Stimulated activated CD8-positive, alpha-beta memory T cell treated with anti-CD3 and anti-CD28 coated beads, Interleukin-4, amount 100 ng/mL, for 4 hours (primary cell): ENCODE measurements around the gene KCNJ5.

Experiments used
- DNase-seq, 2 donors: peaks; one replicate each; pipeline ENCODE4 v3.0.0-alpha.2; 2020; ENCODE audit warnings: low read depth in 2 of 2, low spot score in 1 of 2

KCNJ5 gene

DNA sequence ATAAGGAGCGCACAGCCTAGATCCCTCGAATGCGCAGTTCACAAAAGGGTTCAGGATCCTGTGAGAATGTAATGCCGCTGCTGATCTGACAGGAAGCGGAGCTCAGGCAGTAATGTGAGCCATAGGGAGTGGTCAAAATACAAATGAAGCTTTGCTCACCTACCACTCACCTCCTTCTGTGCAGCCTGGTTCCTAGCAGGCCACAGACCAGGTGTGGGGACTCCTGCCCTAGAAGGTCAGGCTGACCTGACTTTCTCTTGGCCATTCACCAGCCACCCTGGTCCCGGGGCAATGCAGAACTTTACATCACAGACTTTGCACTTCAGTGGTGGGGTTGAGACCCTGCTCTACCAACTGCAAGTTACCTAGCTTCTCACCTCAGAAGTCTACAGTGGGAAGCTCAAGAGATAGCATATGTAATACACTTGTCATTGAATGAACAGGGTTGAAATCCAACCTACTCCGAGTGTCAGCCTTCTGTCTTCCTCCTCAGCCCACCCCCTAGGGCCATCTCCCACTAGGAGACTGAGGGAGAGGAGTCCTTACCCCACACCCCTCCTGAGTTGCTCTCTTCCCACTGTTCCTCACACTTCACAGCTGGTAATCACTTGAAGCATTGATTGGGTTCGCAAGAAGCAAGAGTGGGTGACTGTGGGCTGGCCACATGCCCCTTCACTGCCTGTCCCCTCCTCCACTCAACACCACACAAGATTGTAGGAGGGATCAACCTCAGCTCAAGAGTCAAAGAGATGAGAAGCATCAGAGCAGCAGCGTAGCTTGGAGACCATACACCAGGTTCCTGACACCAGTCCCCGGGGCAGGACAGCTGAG, 22.1 kb upstream of the KCNJ5 start:
- DNase-seq: no peak

- DNase-seq: no peak
Measured at GRCh38 chr11:128871168-128871610, 20.0 kb upstream of the KCNJ5 start.

GRCh38 chr11:128872094-128872493, 19.1 kb upstream of the KCNJ5 start:
- DNase-seq: no peak

- no peak for DNase-seq
Measured at GRCh38 chr11:128872594-128872993, 18.6 kb upstream of the KCNJ5 start.

- no peak for DNase-seq
Measured at GRCh38 chr11:128874427-128874826, 16.7 kb upstream of the KCNJ5 start.

- DNase-seq: no peak
Measured at GRCh38 chr11:128876133-128876650, 15.0 kb upstream of the KCNJ5 start.

GRCh38 chr11:128877726-128878125, 13.4 kb upstream of the KCNJ5 start:
- DNase-seq: no peak

DNA sequence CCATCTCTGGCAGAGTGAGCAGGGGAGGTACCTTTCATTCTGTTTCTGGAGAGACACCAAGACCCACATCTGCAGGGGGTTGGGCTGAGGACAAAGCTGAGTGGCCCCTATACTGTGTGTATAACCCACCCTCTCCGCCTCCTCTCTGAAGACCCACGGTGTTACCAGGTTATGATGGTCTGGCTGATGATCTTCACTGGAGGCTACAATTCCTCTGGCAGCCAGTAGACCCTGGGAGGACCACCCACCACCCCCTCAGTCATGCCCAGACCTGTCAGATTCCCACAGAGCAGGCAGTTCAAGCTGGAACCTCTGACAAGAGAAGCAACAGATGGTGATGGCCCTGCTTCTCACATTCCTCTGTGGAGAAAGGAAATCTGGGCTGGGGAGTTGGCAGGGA, 12.7 kb upstream of the KCNJ5 start:
- DNase-seq: no peak

DNA sequence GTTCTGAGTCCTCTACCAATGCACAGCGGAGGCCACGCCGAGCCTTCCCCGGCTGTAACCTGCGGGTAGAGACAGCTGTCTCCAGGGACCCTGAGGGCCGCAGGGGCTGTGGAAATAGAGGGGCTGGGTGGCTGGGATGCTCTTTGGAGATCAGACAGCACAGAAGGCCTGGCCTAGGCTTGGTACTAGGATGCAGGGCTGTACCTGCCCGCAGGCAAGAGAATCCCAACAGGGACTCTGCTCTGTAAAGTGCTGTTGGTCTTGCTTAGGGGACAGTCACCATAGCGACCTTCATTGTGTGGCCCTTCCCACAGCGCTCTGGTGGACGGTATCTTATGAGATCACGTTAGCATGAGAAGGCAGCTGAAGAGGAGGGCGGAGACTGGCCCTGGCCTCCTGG, 11.3 kb upstream of the KCNJ5 start:
- no peak for DNase-seq

- DNase-seq: no peak
Measured at GRCh38 chr11:128881221-128881620, 9.9 kb upstream of the KCNJ5 start.

DNA sequence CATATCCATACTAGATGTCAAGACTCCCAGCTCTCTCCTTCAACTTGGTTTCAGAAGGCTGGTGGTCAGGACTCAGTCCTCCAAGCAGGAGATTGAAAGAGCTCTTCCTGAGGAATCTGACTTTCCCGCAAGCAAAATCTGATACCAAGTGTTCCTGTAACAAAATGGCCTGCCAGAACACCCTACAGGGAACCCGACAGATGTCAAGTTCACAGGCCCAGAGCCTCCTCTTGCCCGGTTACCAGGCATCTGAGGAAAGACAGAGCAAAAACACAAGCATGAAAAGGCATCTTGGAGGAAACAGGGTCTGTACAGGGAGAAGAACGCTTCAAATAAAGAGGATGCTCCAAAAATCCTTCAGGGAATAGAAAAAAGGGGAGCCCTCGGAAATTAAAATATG, 8.7 kb upstream of the KCNJ5 start:
- no peak for DNase-seq

DNA sequence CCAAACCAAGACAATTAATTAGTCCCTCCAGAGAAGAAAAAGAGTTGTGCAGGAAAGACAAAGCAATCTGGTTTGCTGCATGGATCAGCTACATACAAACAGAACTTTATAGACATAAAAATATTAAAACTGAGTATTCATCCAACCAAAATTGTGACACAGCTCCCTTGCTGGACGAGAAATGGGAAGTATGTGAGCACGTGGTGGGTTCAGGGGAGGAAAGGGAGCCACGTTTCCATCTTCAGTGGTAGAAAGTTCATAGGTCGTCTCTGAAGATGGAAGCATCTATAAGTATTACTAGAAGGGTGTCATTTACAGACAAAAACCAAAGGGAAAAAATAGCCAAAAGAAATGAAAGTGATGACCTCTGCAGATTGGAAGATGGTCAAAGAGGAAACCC, 7.1 kb upstream of the KCNJ5 start:
- no peak for DNase-seq

DNA sequence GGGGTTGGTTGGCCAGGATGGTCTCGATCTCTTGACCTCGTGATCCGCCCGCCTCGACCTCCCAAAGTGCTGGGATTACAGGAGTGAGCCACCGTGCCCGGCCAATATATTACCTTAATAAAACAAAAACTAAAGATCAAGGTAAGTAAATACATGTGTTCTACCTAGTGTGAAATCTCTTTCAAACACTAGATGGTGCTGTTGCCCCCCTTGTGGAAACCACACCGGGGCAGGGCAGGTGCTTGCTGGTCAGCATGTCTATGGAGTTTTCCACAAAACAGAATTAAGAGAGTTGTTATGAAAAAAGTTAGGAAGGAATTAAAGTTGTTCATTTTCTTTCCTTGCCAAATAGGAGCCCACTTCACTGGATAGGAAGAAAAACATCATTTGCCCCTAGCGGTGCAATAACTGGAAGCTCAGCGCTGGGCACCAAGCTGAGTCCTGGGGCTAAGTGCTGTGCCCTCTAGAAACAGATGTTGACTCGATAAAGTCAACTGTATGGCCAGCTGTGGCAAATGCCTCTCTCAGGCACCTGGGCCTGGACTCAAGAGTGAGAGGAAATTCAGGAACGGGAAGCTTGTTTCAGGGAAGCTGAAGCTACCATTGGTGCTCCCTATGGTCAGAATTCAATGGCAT, 6.3 kb upstream of the KCNJ5 start:
- peak; percentile 15 to 22 for DNase-seq

DNA sequence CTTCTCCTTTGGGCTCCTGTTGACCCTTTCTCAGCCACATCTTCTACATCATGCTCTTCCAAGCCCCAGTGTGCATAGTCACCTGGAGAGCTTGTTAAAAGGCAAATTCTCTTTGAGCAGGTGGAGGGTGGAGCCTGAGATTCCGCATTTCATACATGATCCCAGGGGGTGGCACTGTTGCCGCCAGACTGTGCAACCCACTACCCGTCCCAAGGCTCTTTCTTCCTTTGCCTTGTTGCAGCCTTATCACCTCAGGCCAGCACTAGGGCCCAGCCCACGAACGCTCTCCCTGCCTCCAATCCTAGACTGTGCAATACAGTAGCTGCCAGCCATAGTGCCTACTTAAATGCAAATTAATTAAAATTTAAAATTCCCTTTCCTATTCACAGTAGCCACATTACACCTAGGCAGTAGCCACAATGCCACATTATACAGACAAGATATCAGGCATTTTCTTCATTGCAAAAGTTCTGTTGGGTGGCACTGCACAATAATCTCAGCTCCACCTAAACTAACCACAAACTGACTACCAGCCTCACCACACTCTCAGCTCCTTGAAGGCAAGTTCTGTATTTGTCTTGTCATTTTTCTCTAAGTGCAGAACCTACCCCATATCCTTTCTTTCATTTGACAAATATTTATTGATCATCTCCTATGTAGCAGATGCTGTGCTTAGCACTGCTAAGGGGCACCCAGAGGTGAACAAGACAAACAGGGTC, 4.6 kb upstream of the KCNJ5 start:
- no peak for DNase-seq

GRCh38 chr11:128888034-128888985, 2.8 kb upstream of the KCNJ5 start:
- no peak for DNase-seq

DNA sequence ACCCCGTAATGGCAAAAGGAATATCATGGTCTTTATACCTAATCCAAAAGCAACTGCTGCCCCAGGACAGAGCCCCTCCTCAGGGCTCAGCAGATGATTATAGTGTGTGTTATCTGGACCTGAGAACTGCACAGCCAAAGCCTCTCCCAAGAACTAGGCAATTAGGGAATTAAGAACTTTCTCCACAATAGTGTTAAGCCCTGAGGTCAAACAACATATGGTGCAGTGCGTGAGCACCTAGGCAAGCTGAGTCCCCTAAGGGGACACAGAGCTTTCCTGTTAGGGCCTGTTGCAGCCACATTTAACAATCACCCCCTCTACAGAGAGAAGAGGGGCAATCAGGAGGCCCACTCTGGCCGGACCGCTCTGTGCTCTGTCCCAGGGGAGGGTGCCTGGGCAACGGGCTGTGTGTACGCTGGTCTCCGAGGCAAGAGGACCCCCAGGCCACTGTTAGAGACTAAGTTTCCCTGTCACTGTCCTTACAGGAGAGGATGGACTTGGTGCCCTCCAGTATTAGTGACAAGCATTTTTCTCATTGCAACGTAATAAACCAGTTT, 1.4 kb upstream of the KCNJ5 start:
- no peak for DNase-seq

DNA sequence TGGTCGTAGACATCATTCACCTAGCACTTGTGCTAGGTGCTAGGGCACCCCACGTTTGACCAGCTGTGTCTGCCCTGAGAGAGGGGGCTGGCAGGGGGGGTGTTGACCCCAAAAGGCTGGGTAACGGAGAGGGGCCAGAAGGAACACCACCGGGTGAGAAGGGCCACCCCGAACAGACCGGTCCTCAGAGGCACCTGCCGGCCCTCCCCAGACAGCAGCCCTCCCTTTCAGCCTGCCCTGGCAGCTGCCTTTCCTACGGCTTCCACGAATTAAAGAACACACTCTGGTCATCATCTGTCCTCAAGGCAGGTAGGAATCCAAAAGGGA, 977 bp upstream of the KCNJ5 start:
- DNase-seq: no peak

- no peak for DNase-seq
Measured at GRCh38 chr11:128891913-128892398, 800 bp downstream of the KCNJ5 start.

GRCh38 chr11:128892866-128893565, 1.9 kb downstream of the KCNJ5 start:
- DNase-seq: no peak
